SK-N-SH (cell line): ENCODE results near the gene FAM50B. TPM values are rescaled to one million over a fixed set of nuclear protein-coding genes. Genes with fewer than 3 reads are reported as not detected.

ENCODE experiments used
- CTCF ChIA-PET: fragments of 300-600, 350-600 bp; formaldehyde crosslinking; extraction: SDS; loops from one replicate; lab custom pipeline; 2021; lab: Yijun Ruan, JAX
- POLR2A ChIA-PET: fragments of 350-600 bp; sonication (Branson Sonifier 250); formaldehyde crosslinking; extraction: SDS; loops from one replicate; lab custom pipeline; 2020; ENCODE audit warnings: antibody characterized with exemption, inconsistent platforms; lab: Yijun Ruan, JAX
- DNase-seq: peaks from one replicate; pipeline ENCODE4 v3.0.0; 2012
- H2AFZ ChIP-seq: fragments of 200-600 bp; sonication (generic); 2 replicates; pipeline ENCODE4 v1.8.1; 2016; ENCODE audit warnings: antibody characterized with exemption, mild to moderate bottlenecking, low read depth
- H3F3A ChIP-seq: fragments of 200-600 bp; sonication (generic); replicated peaks from 2 replicates; pipeline ENCODE3; 2016; ENCODE audit warnings: antibody characterized with exemption, mild to moderate bottlenecking; ENCODE audit not compliant: insufficient read depth
- H3K27ac ChIP-seq, 2 experiments: fragments of 200-500 bp in 1 of 2; fragments of 200-600 bp in 1 of 2; sonication (Bioruptor generic) in 1 of 2; sonication (generic), shearing (Covaris generic) in 1 of 2; 2 replicates each; pipeline versions ENCODE4 v1.5.1 to v1.6.1; 2014 to 2016; ENCODE audit warnings: low read depth in 2 of 2, inconsistent platforms in 1 of 2, low read length in 1 of 2, mild to moderate bottlenecking in 1 of 2, mixed read lengths in 1 of 2
- H3K27me3 ChIP-seq: fragments of 200-600 bp; sonication (generic), shearing (Covaris generic); 2 replicates; pipeline ENCODE4 v1.6.1; 2016; ENCODE audit warnings: mixed run types; ENCODE audit not compliant: insufficient read depth
- H3K36me3 ChIP-seq, 2 experiments: fragments of 200-500 bp in 1 of 2; fragments of 200-600 bp in 1 of 2; sonication (Bioruptor generic) in 1 of 2; sonication (generic) in 1 of 2; replicated peaks in 1 of 2; 2 replicates each; pipeline versions ENCODE3 to v1.5.1; 2014 to 2016; ENCODE audit warnings: low read length in 1 of 2, mild to moderate bottlenecking in 1 of 2; ENCODE audit not compliant: insufficient read depth in 2 of 2, control insufficient read depth in 1 of 2
- H3K4me1 ChIP-seq, 2 experiments: fragments of 200-500 bp in 1 of 2; fragments of 200-600 bp in 1 of 2; sonication (Bioruptor generic) in 1 of 2; sonication (generic), shearing (Covaris generic) in 1 of 2; 2 replicates each; pipeline versions ENCODE4 v1.5.1 to v1.6.1; 2014 to 2016; ENCODE audit warnings: low read depth in 1 of 2, low read length in 1 of 2, mixed run types in 1 of 2; ENCODE audit not compliant: insufficient read depth in 2 of 2, control insufficient read depth in 1 of 2
- H3K4me2 ChIP-seq: fragments of 200-600 bp; sonication (generic), shearing (Covaris generic); 2 replicates; pipeline ENCODE4 v1.6.1; 2017; ENCODE audit warnings: mixed run types
- H3K4me3 ChIP-seq, 2 experiments: fragments of 200-500 bp in 1 of 2; fragments of 200-600 bp in 1 of 2; sonication (Bioruptor generic) in 1 of 2; sonication (generic), shearing (Covaris generic) in 1 of 2; 2 replicates each; pipeline versions ENCODE4 v1.5.1 to v1.8.1; 2014 to 2016; ENCODE audit warnings: low read depth in 2 of 2, inconsistent platforms in 1 of 2, low read length in 1 of 2, mild to moderate bottlenecking in 1 of 2, mixed read lengths in 1 of 2, moderate library complexity in 1 of 2
- H3K79me2 ChIP-seq: fragments of 200-600 bp; sonication (generic); 2 replicates; pipeline ENCODE4 v1.8.1; 2017; ENCODE audit warnings: mild to moderate bottlenecking; ENCODE audit not compliant: insufficient read depth
- H3K9ac ChIP-seq: fragments of 200-600 bp; sonication (generic); 2 replicates; pipeline ENCODE4 v1.6.1; 2017; ENCODE audit warnings: mixed run types
- H3K9me2 ChIP-seq: fragments of 200-600 bp; sonication (generic); 2 replicates; pipeline ENCODE4 v1.6.1; 2017; ENCODE audit warnings: mixed run types
- H3K9me3 ChIP-seq: fragments of 200-600 bp; sonication (generic); 2 replicates; pipeline ENCODE4 v1.6.1; 2017; ENCODE audit warnings: mixed run types, mild to moderate bottlenecking, moderate library complexity
- H4K20me1 ChIP-seq: fragments of 200-600 bp; sonication (generic); 2 replicates; pipeline ENCODE4 v1.6.1; 2017; ENCODE audit warnings: mild to moderate bottlenecking, mixed run types; ENCODE audit not compliant: insufficient read depth
- CHD2 ChIP-seq: fragments of 150-350 bp; IDR thresholded peaks from 2 replicates; pipeline ENCODE4 v1.6.1; 2018; ENCODE audit warnings: low read length; ENCODE audit not compliant: partially characterized antibody
- CTCF ChIP-seq: fragments of 200-600 bp; sonication (generic); IDR thresholded peaks from 2 replicates; pipeline ENCODE4 v1.6.1; 2017; ENCODE audit warnings: antibody characterized with exemption, mild to moderate bottlenecking, moderate library complexity
- EP300 ChIP-seq, 2 experiments: IDR thresholded peaks; 2 replicates each; pipeline versions ENCODE4 v1.4.0 to v1.6.1; 2012; ENCODE audit warnings: borderline replicate concordance in 1 of 2, low read depth in 1 of 2, low read length in 1 of 2
- FOSL2 ChIP-seq: IDR thresholded peaks from 2 replicates; pipeline ENCODE4 v1.4.0; 2012; ENCODE audit warnings: low read depth, mild to moderate bottlenecking, moderate library complexity, borderline replicate concordance
- GABPA ChIP-seq: IDR thresholded peaks from 2 replicates; pipeline ENCODE4 v1.4.0; 2012; ENCODE audit warnings: low read depth, mild to moderate bottlenecking
- IRF3 ChIP-seq: fragments of 150-350 bp; IDR thresholded peaks from 2 replicates; pipeline ENCODE4 v1.6.1; 2016; ENCODE audit warnings: mild to moderate bottlenecking, low read depth, low read length
- JUND ChIP-seq: IDR thresholded peaks from 2 replicates; pipeline ENCODE4 v1.4.0; 2012
- MXI1 ChIP-seq: IDR thresholded peaks from 2 replicates; pipeline ENCODE4 v1.6.1; 2012; ENCODE audit warnings: mild to moderate bottlenecking, low read depth, low read length, improper control_type of control experiment
- NFIC ChIP-seq: IDR thresholded peaks from 2 replicates; pipeline ENCODE4 v1.4.0; 2012; ENCODE audit warnings: borderline replicate concordance
- PBX3 ChIP-seq: IDR thresholded peaks from 2 replicates; pipeline ENCODE4; 2012
- REST ChIP-seq: IDR thresholded peaks from 2 replicates; pipeline ENCODE4 v1.6.1; 2012; ENCODE audit warnings: mild to moderate bottlenecking, low read depth, low read length, moderate library complexity
- RFX5 ChIP-seq: IDR thresholded peaks from 2 replicates; pipeline ENCODE4 v1.6.1; 2012; ENCODE audit warnings: mild to moderate bottlenecking, improper control_type of control experiment, low read length
- SIN3A ChIP-seq: IDR thresholded peaks from 2 replicates; pipeline ENCODE4 v1.6.1; 2012; ENCODE audit warnings: low read depth, mild to moderate bottlenecking, low read length, moderate library complexity, borderline replicate concordance
- TAF1 ChIP-seq: IDR thresholded peaks from 2 replicates; pipeline ENCODE4 v1.6.1; 2012; ENCODE audit warnings: low read depth, mild to moderate bottlenecking, low read length, moderate library complexity, borderline replicate concordance
- USF2 ChIP-seq: fragments of 150-350 bp; IDR thresholded peaks from 2 replicates; pipeline ENCODE4 v1.6.1; 2017; ENCODE audit warnings: antibody characterized with exemption, low read length, low read depth, borderline replicate concordance
- YY1 ChIP-seq: IDR thresholded peaks from 2 replicates; pipeline ENCODE4 v1.4.0; 2012; ENCODE audit warnings: low read depth, mild to moderate bottlenecking
- WGBS: methylation state at CpG from one replicate; pipeline ENCODE4 v1.1.6; 2017; ENCODE audit warnings: low lambda C conversion rate; 5-methylcytosine and 5-hydroxymethylcytosine counted together
- polyA plus RNA-seq, 3 experiments: library from polyadenylated mRNA; depleted of rRNA; stranded (reverse); fragments of >200 nt; gene quantifications; 2 replicates each; pipeline ENCODE4 v1.2.3, GENCODE V29; 2012

Gene FAM50B
- polyA plus RNA-seq, 1 of the 3 experiments (the other 2 are of a cell fraction): 13.8 TPM

- Histone ChIP-seq H3K9me2 (no peaks in the 10 kb centered on the region), H3K9ac (no peak overlapping the region), H3K79me2 (no peaks in the 10 kb centered on the region), H4K20me1 (no peaks in the 10 kb centered on the region), H3K27me3 (no peaks in the 10 kb centered on the region), H3K4me2 (no peak overlapping the region), H3K27ac (no peak overlapping the region), H3F3A (no peaks in the 10 kb centered on the region), H3K4me3 (no peak overlapping the region), H2AFZ (no peak overlapping the region), H3K4me1 (no peaks in the 10 kb centered on the region), H3K36me3 (no peaks in the 10 kb centered on the region), H3K9me3 (no peaks in the 10 kb centered on the region)
- TF ChIP-seq REST (no peak), FOSL2 (no peak), RFX5 (no peak), PBX3 (no peak), GABPA (no peak), EP300 (IDR thresholded peaks at IDR 0.05; ENCODE audit: borderline replicate concordance in 1 of 2, low read depth in 1 of 2, low read length in 1 of 2) (no peak), IRF3 (no peak), USF2 (no peak), MXI1 (no peak), CTCF (no peak), JUND (no peak), TAF1 (no peak), NFIC (no peak), CHD2 (no peak), YY1 (no peak), SIN3A (no peak)
- 78% methylated on average over 14 of the region's 16 CpGs for whole genome bisulfite sequencing
- ChIA-PET POLR2A (no interaction called here), CTCF (interaction anchor here (3.7 kb wide), 1 partner anchor 20 kb away, joined by 15 read pairs; the partner anchor contains the start of gene FAM50B)
- DNase-seq: no peak
These were observed 20.7 kb downstream of the FAM50B start for GRCh38 chr6:3869632-3870527.
